GM18502 (cell line): ENCODE results near the gene CWC15.
"Not testable (repeated sequence)": the region's sequence is repeated elsewhere in the genome, so short reads cannot be mapped to it uniquely, and the experiment has no call there.

Source experiments
- ATAC-seq: cut with Tn5 transposase; IDR thresholded peaks from one replicate; pipeline ENCODE4 v1.9.1; 2021; ENCODE audit warnings: mild to moderate bottlenecking; ENCODE audit not compliant: unreplicated experiment, poor library complexity

CWC15 gene

DNA sequence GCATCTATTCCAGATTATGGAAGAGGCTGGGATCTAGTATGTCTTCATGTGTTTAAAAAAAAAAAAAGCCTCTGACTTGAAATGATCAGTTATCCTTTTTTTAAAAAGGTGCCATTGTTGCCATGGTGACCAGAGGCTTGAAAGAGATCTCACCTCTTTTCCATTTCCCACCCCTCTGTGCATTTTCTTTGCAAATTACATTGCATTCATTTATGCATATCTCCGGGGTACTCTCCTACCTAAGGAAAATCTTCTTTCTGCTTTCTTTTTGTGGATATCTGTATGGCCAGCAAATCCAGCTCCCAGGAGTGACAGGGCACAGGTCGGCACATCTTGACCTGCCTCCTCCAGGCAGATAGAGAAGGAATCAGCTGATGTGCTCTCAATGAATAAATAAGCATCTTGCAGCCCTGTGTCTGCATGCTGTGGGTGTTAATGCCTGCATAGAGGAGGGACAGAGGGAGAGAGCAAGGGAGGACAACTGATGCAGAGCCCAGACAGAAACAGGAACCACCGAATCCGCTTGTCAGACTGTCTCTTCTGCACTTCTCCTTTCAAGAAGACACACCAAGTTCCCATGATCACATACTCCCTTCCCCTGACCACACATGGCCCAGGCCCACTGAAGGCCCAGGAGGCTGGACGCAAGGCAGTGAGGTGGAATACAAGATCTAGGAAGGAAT lies 50.9 kb downstream of the CWC15 start:
- no peak for ATAC-seq

DNA sequence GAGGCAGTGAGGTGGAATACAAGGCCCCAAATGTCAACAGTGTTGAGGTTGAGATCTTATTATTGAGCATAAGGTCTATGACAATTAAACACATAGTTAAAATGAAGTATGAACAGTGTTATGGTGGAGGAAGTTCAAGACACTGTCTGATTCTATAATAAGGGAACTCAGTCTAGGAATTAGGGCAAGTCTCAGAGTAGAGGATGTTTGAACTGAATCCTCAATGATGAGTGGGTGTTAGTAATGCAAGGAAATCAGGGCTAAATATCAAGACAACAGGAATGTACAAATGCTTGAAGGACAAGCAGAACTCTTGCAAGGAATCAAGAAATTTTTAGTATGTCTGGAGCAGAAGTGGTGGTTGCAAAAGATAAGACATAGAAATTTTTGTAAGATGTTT lies 53.0 kb downstream of the CWC15 start:
- ATAC-seq, result no peak

DNA sequence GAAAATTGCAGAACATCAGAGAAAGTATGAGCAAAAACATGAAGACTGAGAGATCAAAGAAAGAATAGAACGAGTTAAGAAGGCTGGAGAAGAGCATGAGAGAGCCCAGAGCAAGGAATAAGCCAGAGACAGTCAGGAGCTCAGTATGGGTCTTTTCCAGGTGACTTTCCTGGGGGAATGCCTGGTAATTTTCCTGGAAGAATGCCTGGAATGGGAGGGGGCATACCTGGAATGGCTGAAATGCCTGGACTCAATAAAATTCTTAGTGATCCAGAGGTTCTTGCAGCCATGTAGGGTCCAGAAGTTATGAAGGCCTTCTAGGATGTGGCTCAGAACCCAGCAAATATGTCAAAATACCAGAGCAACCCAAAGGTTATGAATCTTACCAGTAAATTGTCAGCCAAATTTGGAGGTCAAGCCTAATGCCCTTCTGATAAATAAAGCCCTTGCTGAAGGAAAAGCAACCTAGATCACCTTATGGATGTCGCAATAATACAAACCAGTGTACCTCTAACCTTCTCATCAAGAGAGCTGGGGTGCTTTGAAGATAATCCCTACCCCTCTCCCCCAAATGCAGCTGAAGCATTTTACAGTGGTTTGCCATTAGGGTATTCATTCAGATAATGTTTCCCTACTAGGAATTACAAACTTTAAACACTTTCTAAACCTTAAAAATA lies 59.5 kb downstream of the CWC15 start:
- not testable (repeated sequence) for ATAC-seq

DNA sequence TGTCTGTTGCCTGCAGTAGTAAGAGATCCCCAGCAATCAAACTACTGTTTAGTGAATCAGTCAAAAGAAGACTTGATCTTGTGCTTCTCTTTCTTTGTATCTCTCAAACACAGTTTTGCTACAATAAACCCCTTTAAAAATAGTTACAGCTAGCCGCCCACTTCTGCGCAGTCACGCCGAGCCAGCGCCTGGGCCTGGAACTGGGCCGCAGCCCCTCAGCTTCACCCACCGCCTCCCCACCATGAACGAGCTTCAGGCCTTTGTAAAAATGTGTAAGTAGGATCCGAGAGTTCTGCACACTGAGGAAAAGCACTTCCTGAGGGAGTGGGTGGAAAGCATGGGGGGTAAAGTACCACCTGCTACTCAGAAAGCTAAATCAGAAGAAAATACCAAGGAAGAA lies 60.5 kb downstream of the CWC15 start:
- no peak for ATAC-seq
